B cell (primary cell): ENCODE data around the gene ALDH1B1. TPM values are rescaled to one million over a fixed set of nuclear protein-coding genes. Genes with fewer than 3 reads are reported as not detected.

ENCODE experiments used
- ATAC-seq: fragments of 200-7000 bp; cut with Tn5 transposase; one replicate; pipeline ENCODE4 v1.10.0; 2021; ENCODE audit warnings: low read depth, mild to moderate bottlenecking, moderate number of reproducible peaks, moderate library complexity
- CTCF ChIA-PET: fragments of 350-600 bp; sonication (Branson Sonifier 250); formaldehyde crosslinking; loops from one replicate; lab custom pipeline; 2021; ENCODE audit warnings: antibody characterized with exemption, inconsistent platforms; lab: Charles Lee
- POLR2A ChIA-PET: fragments of 350-600 bp; sonication (Branson Sonifier 250); formaldehyde crosslinking; loops from one replicate; lab custom pipeline; 2021; ENCODE audit warnings: antibody characterized with exemption; lab: Charles Lee
- DNase-seq: peaks from one replicate; pipeline ENCODE4 v3.0.0; 2013
- H2AFZ ChIP-seq: 2 replicates; pipeline ENCODE4 v1.6.1; 2012; ENCODE audit warnings: mild to moderate bottlenecking, low read depth, low read length; ENCODE audit not compliant: insufficient read depth, poor library complexity, severe bottlenecking
- H3K27ac ChIP-seq, 2 donors: 1 replicate in 1 of 2; 2 replicates in 1 of 2; pipeline ENCODE4 v1.5.1; 2012 to 2013; ENCODE audit warnings: low read length in 2 of 2, mild to moderate bottlenecking in 2 of 2, moderate library complexity in 1 of 2
- H3K27me3 ChIP-seq, 4 experiments: fragments of 200-600 bp in 1 of 4; sonication (generic) in 1 of 4; replicated peaks in 1 of 4; 1 replicate in 2 of 4; 2 replicates in 2 of 4; pipeline versions ENCODE4 v1.6.1 to v1.7.0; 2013 to 2016; ENCODE audit warnings: low read length in 3 of 4, mild to moderate bottlenecking in 2 of 4, mixed read lengths in 1 of 4, moderate library complexity in 1 of 4; ENCODE audit not compliant: insufficient read depth in 4 of 4, control insufficient read depth in 3 of 4; ENCODE audit errors: control extremely low read depth in 1 of 4
- H3K36me3 ChIP-seq, 2 experiments: replicated peaks in 1 of 2; 1 replicate in 1 of 2; 2 replicates in 1 of 2; pipeline versions ENCODE4 v1.6.1 to v1.7.1; 2013; ENCODE audit warnings: low read length in 1 of 2; ENCODE audit not compliant: insufficient read depth in 2 of 2, control insufficient read depth in 1 of 2; ENCODE audit errors: control extremely low read depth in 1 of 2, extremely low read depth in 1 of 2
- H3K4me1 ChIP-seq, 2 donors: fragments of 200-600 bp in 1 of 2; sonication (generic) in 1 of 2; 1 replicate in 1 of 2; 2 replicates in 1 of 2; pipeline versions ENCODE4 v1.5.1 to v1.6.1; 2013 to 2017; ENCODE audit warnings: low read length in 2 of 2; ENCODE audit not compliant: control insufficient read depth in 2 of 2, insufficient read depth in 2 of 2
- H3K4me2 ChIP-seq: replicated peaks from 2 replicates; pipeline ENCODE3; 2012; ENCODE audit warnings: mild to moderate bottlenecking, low read depth, low read length; ENCODE audit not compliant: poor library complexity, severe bottlenecking
- H3K4me3 ChIP-seq, 5 experiments: fragments of 200-600 bp in 1 of 5; sonication (generic) in 1 of 5; 1 replicate in 3 of 5; 2 replicates in 2 of 5; pipeline versions ENCODE4 v1.5.1 to v1.7.0; 2011 to 2016; ENCODE audit warnings: low read length in 4 of 5, mild to moderate bottlenecking in 4 of 5, low read depth in 2 of 5, control low read depth in 1 of 5, moderate library complexity in 1 of 5; ENCODE audit not compliant: insufficient read depth in 1 of 5; ENCODE audit errors: control extremely low read depth in 1 of 5, extremely low read depth in 1 of 5
- H3K79me2 ChIP-seq: fragments of 200-600 bp; sonication (generic); one replicate; pipeline ENCODE4 v1.6.0; 2016; ENCODE audit warnings: low read length; ENCODE audit not compliant: control insufficient read depth, insufficient read depth
- H3K9ac ChIP-seq: fragments of 200-600 bp; sonication (generic); 2 replicates; pipeline ENCODE4 v1.6.1; 2017; ENCODE audit warnings: mild to moderate bottlenecking, low read length, moderate library complexity
- H3K9me3 ChIP-seq, 3 donors: one replicate each; pipeline versions ENCODE4 v1.6.1 to v1.7.1; 2013; ENCODE audit warnings: low read length in 2 of 3; ENCODE audit not compliant: control insufficient read depth in 2 of 3, insufficient read depth in 1 of 3; ENCODE audit errors: control extremely low read depth in 1 of 3
- H4K20me1 ChIP-seq: 2 replicates; pipeline ENCODE4 v1.6.0; 2012; ENCODE audit warnings: mild to moderate bottlenecking, low read length; ENCODE audit not compliant: insufficient read depth, control insufficient read depth, poor library complexity, severe bottlenecking
- H3K27ac Mint-ChIP-seq: one replicate; pipeline ENCODE4 v1.8.0; 2021; ENCODE audit warnings: mixed read lengths
- H3K27me3 Mint-ChIP-seq: one replicate; pipeline ENCODE4 v1.8.0; 2021; ENCODE audit warnings: mixed read lengths
- H3K4me1 Mint-ChIP-seq: one replicate; pipeline ENCODE4 v1.8.0; 2021; ENCODE audit warnings: mixed read lengths
- H3K4me3 Mint-ChIP-seq: one replicate; pipeline ENCODE4 v1.8.0; 2021; ENCODE audit warnings: mixed read lengths
- H3K9me3 Mint-ChIP-seq: one replicate; pipeline ENCODE4 v1.8.0; 2022; ENCODE audit warnings: mixed read lengths; ENCODE audit not compliant: insufficient read depth
- CTCF ChIP-seq: fragments of 200-600 bp; IDR thresholded peaks from one replicate; pipeline ENCODE4 v1.8.0; 2022; ENCODE audit warnings: antibody characterized with exemption, mild to moderate bottlenecking
- EZH2 ChIP-seq: IDR thresholded peaks from 2 replicates; pipeline ENCODE4 v1.6.1; 2012; ENCODE audit warnings: borderline replicate concordance, low read depth, mild to moderate bottlenecking, moderate library complexity, low read length; ENCODE audit not compliant: insufficient read depth, poor library complexity, severe bottlenecking
- WGBS: methylation state at CpG from one replicate; pipeline ENCODE4 v1.1.5; 2013; ENCODE audit warnings: missing lambda C conversion rate; ENCODE audit not compliant: insufficient coverage; 5-methylcytosine and 5-hydroxymethylcytosine counted together
- intact Hi-C: fragments of 100-400 bp; cut with micrococcal nuclease; formaldehyde crosslinking; loops from one replicate; pipeline ENCODE4 v1.10.0; 2022
- polyA plus RNA-seq: library from polyadenylated mRNA; depleted of rRNA; stranded (reverse); fragments of >200 nt; gene quantifications from 2 replicates; pipeline ENCODE4 v1.2.3, GENCODE V29; 2012
- total RNA-seq, 2 donors: library from RNA; stranded (reverse); fragments of 120-200 nt in 1 of 2; gene quantifications; 1 replicate in 1 of 2; 2 replicates in 1 of 2; pipeline versions ENCODE4 v1.2.3 to v1.2.4, GENCODE V29; 2013 to 2022

The ALDH1B1 gene
- total and polyA plus RNA-seq, 2 donors (not counting 1 experiment from before 2014, with no cell fraction given), result 0.81 to 4.8 TPM

- ATAC-seq (no peak), DNase-seq (no peak)
- Mint-ChIP-seq H3K9me3 (no peaks in the 10 kb centered on the region), H3K27ac (no peak overlapping the region), H3K4me1 (no peaks in the 10 kb centered on the region), H3K27me3 (peaks cover 15% of the 10 kb centered on the region), H3K4me3 (no peak overlapping the region)
- ChIA-PET CTCF (no interaction called here), POLR2A (no interaction called here)
- Histone ChIP-seq H3K79me2 (no peaks in the 10 kb centered on the region), H3K9me3 (peaks cover 0 to 6% (median 0%) of the 10 kb centered on the region in 3 donors), H3K4me1 (no peaks in the 10 kb centered on the region), H3K9ac (no peak overlapping the region), H4K20me1 (no peaks in the 10 kb centered on the region), H2AFZ (no peak overlapping the region), H3K27ac (no peak overlapping the region), H3K4me3 (no peak overlapping the region), H3K36me3 (no peaks in the 10 kb centered on the region), H3K27me3 (no peaks in the 10 kb centered on the region), H3K4me2 (no peak overlapping the region)
- WGBS, result 83% methylated on average over 1 of the region's 7 CpGs
- TF ChIP-seq EZH2, result no peak
- TF ChIP-seq CTCF, result no peak
- intact Hi-C loops, result no loop called here
Measured at GRCh38 chr9:38344566-38345324, 47.8 kb upstream of the ALDH1B1 start.
